ENCODE data around the gene RAB1A. TPM values are rescaled to one million over a fixed set of nuclear protein-coding genes. Genes with fewer than 3 reads are reported as not detected.
"Not testable (repeated sequence)": the region's sequence is repeated elsewhere in the genome, so short reads cannot be mapped to it uniquely, and the experiment has no call there.

RAB1A gene
- total RNA-seq, 1 experiment from 2014 or later, result 207 TPM

DNA sequence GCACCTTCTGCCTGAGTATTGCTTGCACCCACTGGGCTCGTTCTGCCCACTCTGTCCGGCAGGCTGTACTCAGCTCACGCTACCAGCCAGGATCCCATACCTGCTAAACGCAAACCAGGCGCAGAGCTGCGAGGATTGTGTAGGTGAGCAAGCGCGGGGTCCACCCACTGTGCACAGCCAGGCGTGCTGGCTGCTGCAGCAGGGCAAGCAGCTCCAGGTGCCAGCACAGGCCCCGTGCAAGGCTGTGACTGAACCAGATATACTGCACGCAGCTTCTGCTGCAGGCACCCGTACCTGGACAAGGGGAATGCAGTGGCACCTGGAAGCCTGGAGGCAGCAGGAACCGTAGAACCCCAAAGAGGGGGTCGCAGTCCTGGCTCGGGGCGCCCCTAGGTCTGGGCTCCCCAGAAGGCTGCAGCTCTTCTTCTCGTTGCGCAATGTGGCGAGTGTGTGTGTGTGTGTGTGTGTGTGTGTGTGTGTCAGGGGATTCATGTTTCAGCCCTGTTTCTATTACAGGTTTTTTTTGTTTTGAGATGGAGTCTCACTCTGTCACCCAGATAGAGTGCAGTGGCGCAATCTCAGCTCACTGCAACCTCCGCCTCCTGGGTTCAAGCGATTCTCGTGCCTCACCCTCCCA, 46.1 kb upstream of the RAB1A start:
- ChIA-PET POLR2A (interaction anchor here (0.6 kb wide), 1 partner anchor 295 kb away, joined by 4 read pairs; no protein-coding TSS in a partner anchor), CTCF (interaction anchor here (1.4 kb wide), 1 partner anchor 11 kb away, joined by 5 read pairs; no protein-coding TSS in a partner anchor)

GRCh38 chr2:65174031-65174430, 44.1 kb upstream of the RAB1A start:
- DNase-seq; H3K36me3 Mint-ChIP-seq (ENCODE audit: insufficient read depth, unreplicated experiment); H3K27me3 ChIP-seq (replicated peaks; ENCODE audit: control insufficient read depth, insufficient read depth, low read length); H3K9me3 Mint-ChIP-seq (ENCODE audit: unreplicated experiment); BruUV-seq (replicated peaks); intact Hi-C loops (cut with micrococcal nuclease; ENCODE audit: unreplicated experiment); H3K4me3 Mint-ChIP-seq (ENCODE audit: unreplicated experiment); H3K27me3 Mint-ChIP-seq (ENCODE audit: insufficient read depth, unreplicated experiment); H3K27ac Mint-ChIP-seq (ENCODE audit: unreplicated experiment); H3K4me3 ChIP-seq (ENCODE audit: low read depth, low read length); H3K9me3 ChIP-seq; H3K36me3 ChIP-seq (ENCODE audit: control insufficient read depth, insufficient read depth, low read length); POLR2A ChIA-PET; CTCF ChIA-PET; H3K4me1 Mint-ChIP-seq (ENCODE audit: low read depth, unreplicated experiment): not testable (repeated sequence)
- peaks cover 19% of the 10 kb centered on the region for H3K4me1 ChIP-seq

More for the DNA sequence above, 46.1 kb upstream of the RAB1A start:
- no peaks in the 10 kb centered on the region for H3K9me3 Mint-ChIP-seq (ENCODE audit: unreplicated experiment)
- no TSS peak for BruUV-seq (replicated peaks)
- no peak overlapping the region for H3K27ac Mint-ChIP-seq (ENCODE audit: unreplicated experiment)
- H3K4me1 ChIP-seq, result peaks cover 10% of the 10 kb centered on the region
- no peak overlapping the region for H3K4me3 ChIP-seq (ENCODE audit: low read depth, low read length)
- no peaks in the 10 kb centered on the region for H3K27me3 Mint-ChIP-seq (ENCODE audit: insufficient read depth, unreplicated experiment)
- TF ChIP-seq, protein P1, sequence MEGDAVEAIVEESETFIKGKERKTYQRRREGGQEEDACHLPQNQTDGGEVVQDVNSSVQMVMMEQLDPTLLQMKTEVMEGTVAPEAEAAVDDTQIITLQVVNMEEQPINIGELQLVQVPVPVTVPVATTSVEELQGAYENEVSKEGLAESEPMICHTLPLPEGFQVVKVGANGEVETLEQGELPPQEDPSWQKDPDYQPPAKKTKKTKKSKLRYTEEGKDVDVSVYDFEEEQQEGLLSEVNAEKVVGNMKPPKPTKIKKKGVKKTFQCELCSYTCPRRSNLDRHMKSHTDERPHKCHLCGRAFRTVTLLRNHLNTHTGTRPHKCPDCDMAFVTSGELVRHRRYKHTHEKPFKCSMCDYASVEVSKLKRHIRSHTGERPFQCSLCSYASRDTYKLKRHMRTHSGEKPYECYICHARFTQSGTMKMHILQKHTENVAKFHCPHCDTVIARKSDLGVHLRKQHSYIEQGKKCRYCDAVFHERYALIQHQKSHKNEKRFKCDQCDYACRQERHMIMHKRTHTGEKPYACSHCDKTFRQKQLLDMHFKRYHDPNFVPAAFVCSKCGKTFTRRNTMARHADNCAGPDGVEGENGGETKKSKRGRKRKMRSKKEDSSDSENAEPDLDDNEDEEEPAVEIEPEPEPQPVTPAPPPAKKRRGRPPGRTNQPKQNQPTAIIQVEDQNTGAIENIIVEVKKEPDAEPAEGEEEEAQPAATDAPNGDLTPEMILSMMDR (IDR thresholded peaks at IDR 0.05; ENCODE audit: insufficient read depth in 1 of 2, low read depth in 1 of 2, low read length in 1 of 2, severe bottlenecking in 1 of 2, unreplicated experiment in 1 of 2), result no peak
- H3K9me3 ChIP-seq, result no peaks in the 10 kb centered on the region
- H3K4me1 Mint-ChIP-seq (ENCODE audit: low read depth, unreplicated experiment), result peaks cover 6% of the 10 kb centered on the region
- H3K36me3 Mint-ChIP-seq (ENCODE audit: insufficient read depth, unreplicated experiment), result no peaks in the 10 kb centered on the region
- H3K36me3 ChIP-seq (ENCODE audit: control insufficient read depth, insufficient read depth, low read length), result no peaks in the 10 kb centered on the region
- no peaks in the 10 kb centered on the region; the same call in 1 of the 2 replicates for H3K27me3 ChIP-seq (replicated peaks; ENCODE audit: control insufficient read depth, insufficient read depth, low read length)
- H3K4me3 Mint-ChIP-seq (ENCODE audit: unreplicated experiment), result no peak overlapping the region
- intact Hi-C loops (cut with micrococcal nuclease; ENCODE audit: unreplicated experiment), result no loop called here
- DNase-seq, result no peak

DNA sequence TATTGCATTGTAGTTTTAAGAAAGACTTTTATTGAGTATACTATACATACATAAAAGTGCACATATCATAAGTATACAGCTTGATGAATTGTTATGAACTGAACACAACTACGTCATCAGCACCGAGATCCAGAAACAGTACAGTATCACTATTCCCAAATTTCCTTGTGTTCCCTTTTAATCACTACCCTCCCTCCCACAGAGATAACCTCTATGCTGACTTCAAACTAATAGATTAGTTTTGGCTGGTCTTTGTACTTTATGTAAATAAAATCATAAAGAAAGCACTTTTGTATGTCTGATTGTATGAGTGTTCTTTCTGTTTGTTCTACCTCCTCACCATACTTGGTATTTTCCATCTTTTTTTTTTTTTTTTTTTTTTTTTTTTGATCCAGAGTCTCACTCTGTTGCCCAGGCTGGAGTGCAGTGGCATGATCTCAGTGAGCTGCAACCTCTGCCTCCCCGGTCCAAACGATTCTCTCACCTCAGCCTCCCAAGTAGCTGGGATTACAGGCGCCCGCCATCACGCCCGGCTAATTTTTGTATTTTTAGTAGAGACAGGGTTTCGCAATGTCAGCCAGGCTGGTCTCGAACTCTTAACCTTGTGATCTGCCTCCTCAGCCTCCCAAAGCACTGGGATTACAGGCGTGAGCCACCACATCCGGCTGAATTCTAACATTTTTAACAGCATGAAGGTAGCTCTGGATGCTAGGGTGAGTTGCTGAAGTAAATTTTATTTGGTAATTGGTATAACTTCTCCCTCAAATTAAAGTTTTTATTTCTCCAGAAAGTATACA, 43.3 kb upstream of the RAB1A start:
- CTCF ChIA-PET, result no interaction called here
- TF ChIP-seq, protein P1 (IDR thresholded peaks at IDR 0.05; ENCODE audit: insufficient read depth in 1 of 2, low read depth in 1 of 2, low read length in 1 of 2, severe bottlenecking in 1 of 2, unreplicated experiment in 1 of 2), result no peak
- H3K9me3 Mint-ChIP-seq (ENCODE audit: unreplicated experiment), result no peaks in the 10 kb centered on the region
- Histone ChIP-seq H3K4me3 (ENCODE audit: low read depth, low read length) (no peak overlapping the region), H3K27me3 (replicated peaks; ENCODE audit: control insufficient read depth, insufficient read depth, low read length) (no peaks in the 10 kb centered on the region), H3K36me3 (ENCODE audit: control insufficient read depth, insufficient read depth, low read length) (no peaks in the 10 kb centered on the region), H3K9me3 (no peaks in the 10 kb centered on the region), H3K4me1 (peaks cover 19% of the 10 kb centered on the region)
- no peak overlapping the region for H3K4me3 Mint-ChIP-seq (ENCODE audit: unreplicated experiment)
- peaks cover 6% of the 10 kb centered on the region for H3K4me1 Mint-ChIP-seq (ENCODE audit: low read depth, unreplicated experiment)
- BruUV-seq (replicated peaks), result no TSS peak
- H3K27ac Mint-ChIP-seq (ENCODE audit: unreplicated experiment), result no peak overlapping the region
- POLR2A ChIA-PET, result no interaction called here
- H3K27me3 Mint-ChIP-seq (ENCODE audit: insufficient read depth, unreplicated experiment), result no peaks in the 10 kb centered on the region
- no peak for DNase-seq
- intact Hi-C loops (cut with micrococcal nuclease; ENCODE audit: unreplicated experiment), result no loop called here
- no peaks in the 10 kb centered on the region for H3K36me3 Mint-ChIP-seq (ENCODE audit: insufficient read depth, unreplicated experiment)

- intact Hi-C loops (cut with micrococcal nuclease; ENCODE audit: unreplicated experiment), result loop anchor here (1.0 to 2.0 kb wide), 2 partner anchors 40 to 254 kb away; partner anchors contain the start of gene RAB1A
- ChIA-PET POLR2A (interaction anchor here (0.6 to 1.2 kb wide), 3 partner anchors 41 to 93 kb away, joined by 3 read pairs; partner anchors contain the start of genes ACTR2 and RAB1A), CTCF (interaction anchor here (1.2 to 1.4 kb wide), 3 partner anchors 16 to 99 kb away, joined by 4 to 8 read pairs (median 8); partner anchors contain the start of gene ACTR2)
- not testable (repeated sequence) for H3K4me3 Mint-ChIP-seq (ENCODE audit: unreplicated experiment); H3K27me3 Mint-ChIP-seq (ENCODE audit: insufficient read depth, unreplicated experiment); H3K4me1 Mint-ChIP-seq (ENCODE audit: low read depth, unreplicated experiment); H3K9me3 ChIP-seq; BruUV-seq (replicated peaks); H3K36me3 ChIP-seq (ENCODE audit: control insufficient read depth, insufficient read depth, low read length); H3K36me3 Mint-ChIP-seq (ENCODE audit: insufficient read depth, unreplicated experiment); H3K9me3 Mint-ChIP-seq (ENCODE audit: unreplicated experiment); H3K4me3 ChIP-seq (ENCODE audit: low read depth, low read length); H3K27me3 ChIP-seq (replicated peaks; ENCODE audit: control insufficient read depth, insufficient read depth, low read length)
- H3K27ac Mint-ChIP-seq (ENCODE audit: unreplicated experiment), result peak overlapping the region; percentile 63
- DNase-seq, result peak; percentile 35 to 43
- H3K4me1 ChIP-seq, result peaks cover 19% of the 10 kb centered on the region
Measured at GRCh38 chr2:65170611-65171477, 40.9 kb upstream of the RAB1A start.

All from Caco-2 (cell line).